Breast epithelium (tissue), 4 donors: ENCODE measurements around the gene SMIM41. TPM values are rescaled to one million over a fixed set of nuclear protein-coding genes. Genes with fewer than 3 reads are reported as not detected.
"Not testable (repeated sequence)": the region's sequence is repeated elsewhere in the genome, so short reads cannot be mapped to it uniquely, and the experiment has no call there.

Experiments
- DNase-seq, 2 donors: peaks; one replicate each; pipeline ENCODE4 v3.0.0-alpha.2; 2019; ENCODE audit warnings: low spot score in 2 of 2
- H3K27ac ChIP-seq, 2 donors: fragments of 200-600 bp; sonication (generic) in 1 of 2; one replicate each; pipeline ENCODE4 v1.5.1; 2016 to 2019; ENCODE audit warnings: mild to moderate bottlenecking in 1 of 2
- H3K27me3 ChIP-seq, 2 donors: fragments of 200-600 bp; sonication (generic) in 1 of 2; one replicate each; pipeline versions ENCODE4 v1.5.1 to v1.6.0; 2017 to 2019; ENCODE audit warnings: control low read depth in 1 of 2, mild to moderate bottlenecking in 1 of 2
- H3K36me3 ChIP-seq: fragments of 200-600 bp; one replicate; pipeline ENCODE4 v1.5.1; 2019
- H3K4me1 ChIP-seq, 2 donors: fragments of 200-600 bp; sonication (generic); one replicate each; pipeline ENCODE4 v1.5.1; 2016 to 2019; ENCODE audit warnings: control low read depth in 1 of 2
- H3K4me3 ChIP-seq, 3 donors: fragments of 200-600 bp; sonication (generic); 1 replicate in 2 of 3; 2 replicates in 1 of 3; pipeline ENCODE4 v1.5.1; 2016 to 2019; ENCODE audit warnings: mild to moderate bottlenecking in 3 of 3, moderate library complexity in 2 of 3
- H3K9me3 ChIP-seq, 2 donors: fragments of 200-600 bp; sonication (generic) in 1 of 2; one replicate each; pipeline ENCODE4 v1.5.1; 2016 to 2019; ENCODE audit warnings: control low read depth in 1 of 2
- POLR2A ChIP-seq: fragments of 450-650 bp; IDR thresholded peaks from one replicate; pipeline ENCODE4 v1.6.1; 2016; ENCODE audit warnings: antibody characterized with exemption, mild to moderate bottlenecking, moderate library complexity
- POLR2AphosphoS5 ChIP-seq, 3 donors: sonication (generic); formaldehyde crosslinking; IDR thresholded peaks; one replicate each; pipeline ENCODE4 v1.6.1; 2017; ENCODE audit warnings: antibody characterized with exemption in 3 of 3
- intact Hi-C: fragments of 100-400 bp; cut with DNase I; formaldehyde crosslinking; loops from one replicate; pipeline ENCODE4 v1.15.1; 2023; ENCODE audit warnings: low total_unique reads
- total RNA-seq, 3 donors: library from RNA; depleted of rRNA; stranded (reverse); fragments of >200 nt; gene quantifications; one replicate each; pipeline ENCODE4 v1.1.0, GENCODE V29; 2016
- TF ChIP-seq, protein P1 (sequence below), 3 donors: fragments of 450-650 bp; IDR thresholded peaks; one replicate each; pipeline ENCODE4 v1.5.1; 2016 to 2017; ENCODE audit warnings: antibody characterized with exemption in 3 of 3, mild to moderate bottlenecking in 3 of 3, moderate library complexity in 3 of 3

The SMIM41 gene
- total RNA-seq, 3 donors from 2014 or later = 1.3 TPM; not detected in 2

DNA sequence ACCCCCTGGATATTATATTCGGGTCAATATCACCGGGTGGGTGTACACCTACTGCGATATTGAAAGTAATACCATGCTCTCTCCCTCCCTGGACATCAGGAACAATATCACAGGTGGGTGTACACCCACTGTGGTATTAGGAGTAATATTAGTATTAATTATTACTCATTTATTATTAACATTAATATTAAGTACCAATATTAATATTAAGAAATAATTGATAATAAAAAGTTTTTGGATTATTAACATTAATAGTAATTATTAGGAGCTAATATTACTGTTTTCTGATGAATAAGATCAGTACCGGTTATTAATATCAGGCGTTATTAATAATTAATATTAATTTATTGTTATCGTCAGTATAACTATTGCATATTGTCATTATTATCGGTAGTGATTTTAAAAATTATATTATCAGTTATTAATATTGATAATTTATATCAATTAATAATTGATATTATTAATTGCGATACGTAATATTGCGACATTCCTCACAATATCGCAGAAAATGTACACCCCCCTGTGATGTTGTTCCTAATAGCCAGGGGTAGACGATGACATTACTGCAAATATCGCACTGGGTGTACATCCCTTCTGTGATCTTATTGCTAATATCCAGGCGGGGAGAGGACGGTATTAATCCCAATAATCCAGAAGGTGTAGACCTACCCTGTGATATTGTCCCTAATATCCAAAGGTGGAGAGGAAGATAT, 17.0 kb downstream of the SMIM41 start:
- Histone ChIP-seq H3K27me3 (peaks cover 0 to 3% of the 10 kb centered on the region in 2 donors), H3K9me3 (no peaks in the 10 kb centered on the region), H3K36me3 (no peaks in the 10 kb centered on the region), H3K4me3 (no peak overlapping the region), H3K27ac (no peak overlapping the region), H3K4me1 (no peaks in the 10 kb centered on the region)
- TF ChIP-seq POLR2AphosphoS5 (IDR thresholded peaks at IDR 0.05) (no peak), POLR2A (no peak)
- TF ChIP-seq, protein P1, sequence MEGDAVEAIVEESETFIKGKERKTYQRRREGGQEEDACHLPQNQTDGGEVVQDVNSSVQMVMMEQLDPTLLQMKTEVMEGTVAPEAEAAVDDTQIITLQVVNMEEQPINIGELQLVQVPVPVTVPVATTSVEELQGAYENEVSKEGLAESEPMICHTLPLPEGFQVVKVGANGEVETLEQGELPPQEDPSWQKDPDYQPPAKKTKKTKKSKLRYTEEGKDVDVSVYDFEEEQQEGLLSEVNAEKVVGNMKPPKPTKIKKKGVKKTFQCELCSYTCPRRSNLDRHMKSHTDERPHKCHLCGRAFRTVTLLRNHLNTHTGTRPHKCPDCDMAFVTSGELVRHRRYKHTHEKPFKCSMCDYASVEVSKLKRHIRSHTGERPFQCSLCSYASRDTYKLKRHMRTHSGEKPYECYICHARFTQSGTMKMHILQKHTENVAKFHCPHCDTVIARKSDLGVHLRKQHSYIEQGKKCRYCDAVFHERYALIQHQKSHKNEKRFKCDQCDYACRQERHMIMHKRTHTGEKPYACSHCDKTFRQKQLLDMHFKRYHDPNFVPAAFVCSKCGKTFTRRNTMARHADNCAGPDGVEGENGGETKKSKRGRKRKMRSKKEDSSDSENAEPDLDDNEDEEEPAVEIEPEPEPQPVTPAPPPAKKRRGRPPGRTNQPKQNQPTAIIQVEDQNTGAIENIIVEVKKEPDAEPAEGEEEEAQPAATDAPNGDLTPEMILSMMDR (IDR thresholded peaks at IDR 0.05) = no peak
- no peak for DNase-seq
- intact Hi-C loops = no loop called here

DNA sequence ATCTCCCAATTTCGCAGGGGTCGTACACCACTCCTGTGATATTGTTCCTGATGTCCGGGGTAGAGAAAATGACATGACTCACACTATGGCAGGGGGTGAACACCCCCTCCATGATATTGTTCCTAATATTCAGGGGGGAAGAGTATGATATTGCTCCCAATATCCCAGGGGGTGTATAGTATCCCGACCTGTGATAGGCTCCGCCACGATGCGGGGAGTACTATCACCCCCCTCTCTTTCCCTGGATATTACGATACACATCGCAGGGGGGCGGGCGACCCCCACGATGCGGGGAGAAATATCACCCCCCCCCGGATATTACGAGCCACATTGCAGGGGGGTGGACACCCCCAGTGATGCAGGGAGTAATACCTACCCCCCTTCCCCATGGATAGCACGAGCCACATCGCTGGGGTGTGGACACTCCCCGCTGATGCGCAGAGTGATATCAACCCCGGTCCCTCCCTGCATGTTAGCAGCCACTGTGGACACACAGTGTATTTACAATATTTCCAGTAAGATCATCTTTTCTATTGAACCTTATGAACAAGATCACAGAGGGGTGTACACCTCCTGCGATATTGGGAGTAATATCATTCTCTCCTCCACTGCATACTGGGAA, 17.7 kb downstream of the SMIM41 start:
- Histone ChIP-seq H3K27ac (no peak overlapping the region), H3K9me3 (no peaks in the 10 kb centered on the region), H3K36me3 (no peaks in the 10 kb centered on the region), H3K4me1 (no peaks in the 10 kb centered on the region), H3K27me3 (peaks cover 0 to 3% of the 10 kb centered on the region in 2 donors), H3K4me3 (no peak overlapping the region)
- TF ChIP-seq POLR2AphosphoS5 (IDR thresholded peaks at IDR 0.05) = no peak
- DNase-seq = no peak
- intact Hi-C loops = no loop called here

DNA sequence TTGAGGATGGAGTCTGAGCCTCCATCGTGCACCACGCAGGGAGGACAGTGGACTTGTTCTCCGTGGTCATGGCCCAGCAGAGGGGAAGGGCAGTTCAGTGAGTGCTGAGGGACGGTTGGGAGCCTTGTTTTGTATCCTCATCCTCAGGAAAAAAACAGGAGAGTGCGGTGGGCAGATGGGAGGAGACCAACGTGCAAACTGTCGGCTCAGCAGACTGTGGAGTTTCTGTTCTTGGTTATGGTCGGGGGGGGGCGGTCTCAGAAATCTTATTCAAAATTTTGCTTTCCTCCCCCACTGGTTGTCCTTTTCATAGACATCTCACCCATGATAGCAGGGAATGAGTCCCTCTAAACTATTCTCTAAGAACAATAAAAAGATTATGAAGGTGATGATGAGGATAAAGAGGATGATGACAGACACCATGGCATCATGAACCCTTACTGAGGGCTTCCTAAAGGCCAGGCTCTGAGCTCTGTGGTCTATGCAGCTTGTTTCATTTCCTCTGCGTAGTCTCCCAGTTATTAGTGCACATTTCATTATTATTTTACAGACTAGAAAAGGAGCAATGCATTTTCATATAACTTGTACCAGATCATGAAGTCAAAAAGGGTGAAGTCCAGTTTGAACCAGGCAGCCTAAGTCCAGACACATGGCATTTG, 25.1 kb downstream of the SMIM41 start:
- H3K27ac ChIP-seq, intact Hi-C loops, H3K27me3 ChIP-seq, H3K4me1 ChIP-seq, DNase-seq, H3K9me3 ChIP-seq, H3K36me3 ChIP-seq, H3K4me3 ChIP-seq: not testable (repeated sequence)

DNA sequence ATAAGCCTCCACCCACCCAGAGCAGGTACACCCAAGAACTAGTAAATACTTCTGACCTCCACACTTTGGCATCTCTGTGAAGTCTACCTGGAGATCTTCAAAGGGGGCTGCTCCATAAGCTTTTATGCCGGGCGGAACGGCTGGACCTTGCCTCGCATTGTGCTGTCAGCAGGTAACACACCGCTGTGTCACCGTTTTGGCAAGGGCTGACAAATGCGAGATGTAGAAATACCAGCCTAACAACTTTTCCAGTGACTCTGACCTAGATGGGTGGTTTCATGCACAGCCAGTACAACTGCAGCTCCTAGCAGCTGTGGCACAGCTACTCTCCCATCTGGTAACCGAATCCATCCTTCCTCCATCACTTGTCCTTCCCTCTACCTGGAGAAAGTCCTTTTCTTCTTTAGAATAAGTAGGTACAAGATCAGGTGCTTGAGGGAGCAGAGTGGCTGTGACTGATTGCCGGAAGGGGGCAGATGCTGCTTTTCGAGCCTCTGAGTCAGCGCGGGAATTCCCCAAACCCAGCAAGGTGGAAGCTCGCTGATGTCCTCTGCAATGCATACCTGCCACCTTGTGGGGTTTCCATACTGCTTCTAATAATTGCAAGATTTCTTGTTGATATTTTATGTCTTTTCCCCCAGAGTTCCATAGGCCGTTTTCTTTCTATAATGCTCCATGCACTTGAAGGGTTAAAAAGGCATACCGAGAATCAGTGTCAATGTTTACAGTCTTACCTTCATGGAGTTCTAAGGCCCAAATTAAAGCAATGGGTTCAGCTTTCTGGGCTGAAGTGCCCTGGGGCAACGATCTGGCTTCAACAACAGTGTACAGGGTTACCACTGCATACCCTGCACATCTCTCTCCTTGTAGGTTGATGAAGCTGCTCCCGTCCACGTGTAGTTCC, 37.0 kb downstream of the SMIM41 start:
- intact Hi-C loops = loop anchor here (2.0 kb wide), 1 partner anchor 50 kb away; no protein-coding TSS in a partner anchor
- H3K9me3 ChIP-seq, H3K27me3 ChIP-seq, H3K4me1 ChIP-seq, H3K36me3 ChIP-seq: not testable (repeated sequence)
- H3K27ac ChIP-seq = peak overlapping the region; percentile 55 to 85
- peak in 1 of 3 donors; percentile 66 for TF ChIP-seq POLR2AphosphoS5 (IDR thresholded peaks at IDR 0.05)
- TF ChIP-seq, protein P1 (IDR thresholded peaks at IDR 0.05) = peak in 2 of 3 donors; percentile 40 to 47
- H3K4me3 ChIP-seq = peak overlapping the region in 1 of 3 donors; percentile 19
- DNase-seq = peak; percentile 81 to 85

DNA sequence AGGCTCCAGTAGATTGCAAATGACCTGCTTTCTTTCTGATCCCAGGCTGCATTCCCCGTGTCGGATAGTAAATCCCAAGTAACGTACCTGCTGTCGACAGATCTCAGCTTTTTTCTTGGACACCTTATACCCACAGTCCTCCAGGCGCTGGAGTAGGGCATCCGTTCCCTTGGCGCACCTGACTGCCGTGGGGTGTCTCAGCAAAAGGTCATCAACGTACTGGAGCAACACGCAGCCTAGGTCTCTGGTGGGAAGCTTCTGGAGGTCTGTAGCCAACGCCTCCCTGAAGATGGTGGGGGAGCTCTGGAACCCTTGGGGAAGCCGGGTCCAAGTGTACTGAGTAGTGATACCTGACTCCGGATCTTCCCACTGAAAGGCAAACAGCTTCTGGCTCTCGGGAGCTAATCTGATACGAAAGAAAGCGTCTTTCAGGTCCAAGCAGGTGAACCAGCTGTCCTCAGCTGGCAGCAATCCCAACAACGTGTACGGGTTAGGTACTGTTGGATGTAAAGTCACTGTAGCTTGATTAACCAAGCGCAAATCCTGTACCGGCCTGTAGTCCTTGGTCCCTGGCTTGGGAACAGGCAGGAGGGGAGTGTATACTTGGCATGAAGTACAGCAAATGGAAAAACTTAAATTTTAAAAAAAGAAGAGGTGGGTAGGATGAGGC, 38.4 kb downstream of the SMIM41 start:
- peak in 1 of 2 donors; percentile 70 for DNase-seq
- intact Hi-C loops = loop anchor here (2.0 kb wide), 1 partner anchor 51 kb away; no protein-coding TSS in a partner anchor
- not testable (repeated sequence) for H3K4me3 ChIP-seq, H3K27me3 ChIP-seq, H3K4me1 ChIP-seq, H3K9me3 ChIP-seq, H3K36me3 ChIP-seq
- H3K27ac ChIP-seq = peak overlapping the region in 1 of 2 donors; percentile 10
